ENCODE results near the gene CCND3.

Gene CCND3

DNA sequence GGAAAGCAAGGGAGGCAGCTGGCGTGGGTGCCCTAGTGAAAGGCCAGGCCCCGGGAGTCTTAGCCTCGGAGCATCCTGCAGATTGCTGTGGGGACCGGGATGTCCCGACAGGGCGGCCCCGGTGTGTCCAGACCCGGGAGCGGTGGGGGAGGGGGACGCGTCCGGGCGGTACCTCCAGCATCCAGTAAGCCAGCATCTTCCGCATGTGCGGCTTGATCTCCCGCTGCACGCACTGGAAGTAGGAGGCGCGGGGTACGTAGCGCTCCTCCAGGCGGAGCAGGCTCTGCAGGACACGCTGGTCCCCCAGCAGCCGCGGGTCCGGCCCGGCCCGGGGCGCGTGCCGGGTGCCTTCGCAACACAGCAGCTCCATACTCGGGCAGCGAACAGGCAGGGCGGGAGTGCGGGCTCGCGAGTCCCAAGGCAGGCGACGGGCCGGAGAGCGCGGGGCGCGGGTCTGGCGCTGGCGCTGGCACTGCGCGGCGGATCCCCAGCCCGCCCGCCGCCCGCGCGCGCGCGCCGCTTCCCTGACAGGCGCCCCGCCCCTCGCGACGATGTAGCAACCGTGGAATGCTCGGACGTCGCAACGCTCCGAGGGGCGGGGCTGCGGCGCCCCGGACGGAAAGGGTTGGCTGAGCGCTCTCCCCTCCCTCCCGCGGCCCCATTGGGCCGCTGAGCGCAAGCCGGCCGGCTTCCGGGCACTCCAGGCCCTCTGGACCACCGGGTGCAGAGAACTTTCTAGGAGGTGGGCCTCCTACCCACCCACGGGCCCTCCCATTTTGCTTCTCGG, at the start of gene CCND3:
CCND3 (minus strand) TSS at position 529 of the 787 bp plus-strand sequence; CDS start at position 370, 159 bp downstream.
- peak; percentile 87 for DNase-seq (ENCODE audit: low read depth)

DNA sequence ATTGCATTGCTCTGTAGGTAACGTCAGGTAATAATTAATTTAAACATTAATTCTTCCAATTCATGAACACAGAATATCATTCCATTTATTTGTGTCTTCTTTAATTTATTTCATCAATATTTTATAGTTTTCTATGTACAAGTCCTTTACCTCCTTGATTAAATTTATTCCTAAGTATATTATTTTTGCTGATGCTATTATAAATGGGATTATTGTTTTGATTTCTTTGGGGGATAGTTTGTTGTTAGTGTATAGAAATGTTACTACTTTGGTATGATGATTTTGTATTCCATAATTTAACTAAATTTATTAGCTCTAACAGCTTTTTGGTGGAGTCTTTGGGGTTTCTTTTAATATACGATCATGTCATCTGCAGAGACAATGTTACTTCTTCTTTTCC, 44.7 kb upstream of the CCND3 start:
- DNase-seq (ENCODE audit: low read depth): no peak

- DNase-seq (ENCODE audit: low read depth): no peak
Observed at GRCh38 chr6:41984623-41985022, 43.0 kb upstream of the CCND3 start.

DNA sequence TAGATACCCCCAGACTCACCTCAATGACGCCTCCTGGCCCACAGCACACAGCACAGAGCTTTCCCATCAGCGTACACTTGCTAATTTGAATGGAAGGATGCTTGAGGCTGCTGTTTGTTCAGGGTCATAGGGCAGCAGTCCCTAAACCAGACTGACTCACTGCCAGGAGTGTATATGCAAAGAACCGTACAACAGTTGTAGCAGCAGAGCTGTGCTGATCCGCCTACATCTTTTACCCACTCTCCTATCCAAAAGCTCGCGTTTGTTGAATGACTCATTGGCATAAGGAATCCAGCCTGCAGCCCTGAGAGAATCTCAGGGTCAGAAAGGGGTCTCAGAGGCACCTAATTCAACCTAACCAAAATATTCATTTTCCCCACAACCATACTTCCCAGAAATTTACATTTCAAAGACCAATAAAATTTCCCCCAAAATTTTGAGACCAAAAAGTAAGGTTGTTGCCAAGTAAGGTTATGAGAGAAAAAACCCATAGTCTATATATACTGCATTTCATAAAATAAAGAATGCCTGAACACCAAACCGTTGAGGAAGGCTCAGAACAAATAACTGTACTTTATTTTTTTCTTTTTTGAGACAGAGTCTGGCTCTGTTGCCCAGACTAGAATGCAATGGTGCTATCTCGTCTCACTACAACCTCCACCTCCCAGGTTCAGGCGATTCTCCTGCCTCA, 35.3 kb upstream of the CCND3 start:
- DNase-seq (ENCODE audit: low read depth): peak; percentile 11

DNA sequence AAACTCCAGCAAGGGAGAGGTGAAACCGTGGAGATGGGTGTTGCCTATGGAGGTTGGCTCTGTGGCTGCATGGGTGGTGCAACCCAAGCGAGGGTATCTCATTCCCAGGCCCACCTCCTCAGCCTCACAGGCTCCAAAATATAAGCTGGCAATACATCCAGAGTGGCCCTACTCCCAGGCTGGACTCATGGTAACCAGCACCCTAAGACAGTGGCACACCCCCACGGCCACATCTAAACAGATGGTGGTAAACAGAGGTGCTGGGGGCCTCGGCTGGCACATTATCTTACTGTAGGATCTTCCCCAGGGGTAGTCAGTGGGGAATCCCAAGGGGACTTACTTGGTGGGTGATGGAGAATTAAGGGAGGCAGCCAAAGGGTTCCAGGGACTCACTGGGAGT, 33.7 kb upstream of the CCND3 start:
- DNase-seq (ENCODE audit: low read depth): no peak

DNA sequence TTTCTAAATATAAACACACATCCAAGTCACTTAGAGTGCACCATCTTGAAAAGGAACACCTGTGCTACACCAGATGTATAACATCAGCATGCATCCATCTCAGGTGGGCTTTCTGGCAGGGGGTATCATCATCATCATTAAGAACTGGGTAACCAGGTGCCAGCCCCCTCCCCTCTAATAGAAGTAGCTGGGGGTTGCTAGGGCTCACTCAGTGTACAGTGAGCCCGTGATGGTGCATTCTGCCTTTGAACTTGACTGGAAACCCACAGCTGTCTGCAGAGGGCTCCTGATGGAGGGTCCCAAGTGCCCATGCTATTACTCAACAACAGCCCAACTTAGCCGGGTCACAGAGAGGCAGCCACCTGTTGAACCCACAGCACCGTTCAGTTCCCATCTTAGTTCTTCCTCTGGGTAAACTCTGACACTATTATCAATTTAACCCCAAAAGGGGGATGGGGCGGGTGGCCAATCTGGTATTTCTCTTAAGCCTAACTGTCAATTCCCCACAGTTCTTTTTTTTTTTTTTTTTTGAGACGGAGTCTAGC, 32.7 kb upstream of the CCND3 start:
- no peak for DNase-seq (ENCODE audit: low read depth)

- DNase-seq (ENCODE audit: low read depth): no peak
Observed at GRCh38 chr6:41972826-41973225, 31.2 kb upstream of the CCND3 start.

DNA sequence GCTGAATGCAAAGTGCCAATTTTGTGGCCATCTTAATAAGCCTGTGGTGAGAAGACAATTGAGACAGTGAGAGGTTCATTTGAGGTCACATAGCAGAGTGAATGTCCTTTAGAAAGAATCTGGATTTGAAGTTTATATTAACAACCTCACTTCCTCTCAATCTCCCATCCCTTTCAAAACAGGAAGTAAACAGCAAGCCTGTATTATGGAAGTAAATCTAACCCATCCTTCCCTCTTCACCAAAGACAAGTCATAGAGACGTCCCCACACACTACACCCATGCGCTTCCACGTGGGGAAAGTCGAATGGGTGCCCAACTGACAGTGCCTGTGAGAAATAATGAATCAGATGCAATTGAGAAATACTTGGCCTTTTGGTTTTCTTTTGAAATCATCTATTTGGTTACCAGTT, 28.8 kb upstream of the CCND3 start:
- peak; percentile 75 for DNase-seq (ENCODE audit: low read depth)

GRCh38 chr6:41967312-41968287, 26.0 kb upstream of the CCND3 start:
- DNase-seq (ENCODE audit: low read depth): no peak

- DNase-seq (ENCODE audit: low read depth): no peak
Observed at GRCh38 chr6:41966961-41967311, 25.3 kb upstream of the CCND3 start.

DNA sequence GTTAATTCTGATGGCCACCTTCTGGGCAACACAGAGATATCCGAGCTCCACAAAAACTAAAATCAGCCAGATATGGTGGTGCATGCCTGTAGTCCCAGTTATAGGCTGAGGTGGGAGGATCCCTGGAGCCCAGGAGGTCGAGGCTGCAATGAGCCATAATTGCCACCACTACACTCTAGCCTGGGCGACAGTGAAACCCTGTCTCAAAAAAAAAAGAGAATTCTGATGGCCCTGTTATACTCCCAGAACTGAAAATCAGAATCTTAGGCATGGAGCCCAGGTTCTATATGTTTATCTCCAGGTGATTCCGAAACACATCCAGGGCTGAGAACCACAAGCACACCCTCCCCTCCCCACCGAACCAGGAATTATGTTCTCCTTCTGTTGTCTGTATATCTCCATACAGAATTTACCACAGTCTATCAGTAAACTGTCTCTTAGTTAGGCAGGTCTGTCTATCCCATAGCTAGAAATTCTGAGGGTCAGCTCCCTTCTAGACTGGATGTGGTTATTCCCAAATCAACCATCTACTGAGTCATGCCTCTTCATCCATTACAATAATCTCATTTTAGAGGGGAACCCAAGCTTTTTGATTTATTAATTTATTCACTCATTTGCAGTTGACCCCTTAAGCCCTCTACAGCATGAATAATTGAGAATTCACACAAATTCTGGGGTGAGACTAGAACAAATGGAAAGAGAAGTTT, 24.8 kb upstream of the CCND3 start:
- no peak for DNase-seq (ENCODE audit: low read depth)

- no peak for DNase-seq (ENCODE audit: low read depth)
Observed at GRCh38 chr6:41965429-41966213, 24.0 kb upstream of the CCND3 start.

DNA sequence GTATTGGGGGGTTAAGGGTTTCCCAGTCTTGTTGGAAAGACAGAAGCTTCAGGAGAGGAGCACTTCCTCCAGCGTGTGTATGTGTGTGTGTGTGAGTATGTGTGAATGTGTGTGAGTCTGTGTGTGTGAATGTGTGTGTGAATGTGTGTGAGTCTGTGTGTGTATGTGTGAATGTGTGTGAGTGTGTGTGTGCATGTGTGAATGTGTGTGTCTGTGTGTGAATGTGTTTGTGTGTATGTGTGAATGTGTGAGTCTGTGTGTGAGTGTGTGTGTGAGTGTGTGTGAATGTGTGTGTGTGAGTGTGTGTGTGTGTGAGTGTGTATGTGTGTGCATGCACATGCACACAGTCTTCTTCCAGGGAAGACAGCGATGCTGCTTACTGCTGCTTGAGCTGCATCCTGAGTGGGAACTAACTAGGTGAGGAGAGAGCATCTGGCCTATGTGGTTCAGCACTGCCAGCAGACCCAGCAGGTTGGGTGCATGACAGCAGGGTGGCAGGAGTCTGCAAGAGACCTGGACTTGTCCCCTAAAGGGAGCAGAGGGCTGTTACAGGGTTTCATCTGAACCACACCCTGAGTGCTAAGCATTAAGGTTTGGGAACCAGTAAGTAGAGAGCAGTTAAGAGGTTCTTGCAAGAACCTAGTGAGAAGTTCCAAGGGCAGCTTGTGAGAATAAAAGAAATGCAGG, 22.7 kb upstream of the CCND3 start:
- no peak for DNase-seq (ENCODE audit: low read depth)

GRCh38 chr6:41963371-41963770, 21.8 kb upstream of the CCND3 start:
- DNase-seq (ENCODE audit: low read depth): no peak

DNA sequence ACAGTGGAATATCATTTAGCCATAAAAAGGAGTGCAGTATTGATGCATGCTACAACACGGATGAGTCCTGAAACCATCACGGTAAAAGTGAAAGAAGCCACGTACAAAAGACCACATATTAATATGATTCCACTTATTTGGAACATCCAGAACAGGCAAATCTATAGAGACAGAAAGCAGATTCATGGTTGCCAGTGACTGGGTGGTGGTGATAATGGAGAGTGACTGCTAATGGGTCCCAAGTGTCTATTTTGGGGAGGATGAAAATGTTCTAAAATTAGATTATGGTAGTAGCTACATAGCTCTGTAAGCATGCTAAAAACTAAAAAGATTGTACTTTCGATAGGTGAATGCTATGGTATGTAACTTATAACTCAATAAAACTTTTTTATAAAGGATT, 18.4 kb upstream of the CCND3 start:
- no peak for DNase-seq (ENCODE audit: low read depth)

GRCh38 chr6:41958022-41958856, 16.6 kb upstream of the CCND3 start:
- DNase-seq (ENCODE audit: low read depth): no peak

DNA sequence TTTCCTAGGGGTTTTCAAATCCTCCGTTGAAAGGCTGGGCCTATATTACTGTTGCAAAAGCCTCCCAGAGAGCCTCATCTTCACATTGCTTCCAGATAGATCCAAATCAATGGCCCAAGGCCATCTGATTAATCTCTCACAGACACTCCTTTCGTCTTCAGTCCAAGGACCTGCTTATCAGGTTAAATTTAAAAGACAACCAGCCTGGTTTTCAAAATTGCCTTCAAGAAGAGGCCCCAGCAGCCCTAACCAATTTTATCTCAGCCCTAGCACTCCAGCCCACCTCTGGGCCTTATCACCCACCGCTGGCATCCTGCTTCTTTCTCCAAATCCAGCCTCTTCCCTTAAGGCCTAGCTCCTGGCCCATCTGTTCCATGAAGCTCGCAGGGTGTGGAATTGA, 15.5 kb upstream of the CCND3 start:
- DNase-seq (ENCODE audit: low read depth): no peak

GRCh38 chr6:41955412-41955811, 13.8 kb upstream of the CCND3 start:
- no peak for DNase-seq (ENCODE audit: low read depth)

DNA sequence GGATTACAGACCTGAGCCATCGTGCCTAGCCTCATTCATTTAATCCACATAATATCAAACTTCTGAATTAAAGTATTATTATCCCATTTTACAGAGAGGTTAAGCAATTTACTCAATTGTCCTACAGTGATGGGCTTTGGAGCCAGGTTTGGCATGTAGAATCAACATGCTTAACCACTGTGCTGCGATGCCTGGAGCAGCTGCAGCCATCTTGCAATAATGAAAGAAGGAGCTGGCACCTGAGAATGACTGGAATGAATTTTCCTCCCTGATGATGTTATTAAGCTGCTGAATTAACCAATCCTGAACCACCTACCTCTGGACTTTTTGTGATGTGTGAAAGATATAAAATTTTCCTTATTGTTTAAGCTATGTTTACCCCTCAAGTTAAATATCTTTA, 13.1 kb upstream of the CCND3 start:
- DNase-seq (ENCODE audit: low read depth): no peak
